Heart right ventricle (tissue), 16 donors: Measurements from ENCODE around the gene MCTP1. TPM values are rescaled to one million over a fixed set of nuclear protein-coding genes. Genes with fewer than 3 reads are reported as not detected.

ENCODE experiments used
- ATAC-seq, 8 donors: fragments of 200-7000 bp; cut with Tn5 transposase; one replicate each; pipeline ENCODE4 v1.9.1; 2020; ENCODE audit warnings: mild to moderate bottlenecking in 8 of 8, moderate library complexity in 8 of 8, moderate number of reproducible peaks in 1 of 8
- DNase-seq, 2 donors: peaks; one replicate each; pipeline ENCODE4 v3.0.0-alpha.2; 2020
- H3K27ac ChIP-seq, 10 donors: fragments of 200-600 bp; sonication (generic) in 2 of 10; one replicate each; pipeline versions ENCODE4 v1.5.0 to v1.8.0; 2020 to 2022; ENCODE audit warnings: mild to moderate bottlenecking in 3 of 10
- H3K27me3 ChIP-seq, 7 donors: fragments of 200-600 bp; one replicate each; pipeline ENCODE4 v1.8.0; 2021 to 2022; ENCODE audit warnings: mild to moderate bottlenecking in 2 of 7
- H3K36me3 ChIP-seq, 9 donors: fragments of 200-600 bp; sonication (generic) in 1 of 9; one replicate each; pipeline versions ENCODE4 v1.5.0 to v1.8.0; 2020 to 2022; ENCODE audit warnings: mild to moderate bottlenecking in 2 of 9
- H3K4me1 ChIP-seq, 9 donors: fragments of 200-600 bp; sonication (generic) in 1 of 9; one replicate each; pipeline versions ENCODE4 v1.5.0 to v1.8.0; 2020 to 2022; ENCODE audit warnings: mild to moderate bottlenecking in 4 of 9
- H3K4me3 ChIP-seq, 10 donors: fragments of 200-600 bp; sonication (generic) in 2 of 10; one replicate each; pipeline versions ENCODE4 v1.5.0 to v1.8.0; 2020 to 2022; ENCODE audit warnings: mild to moderate bottlenecking in 7 of 10, moderate library complexity in 2 of 10
- H3K9me3 ChIP-seq, 11 donors: fragments of 200-600 bp in 10 of 11; sonication (generic) in 2 of 11; one replicate each; pipeline versions ENCODE4 v1.5.0 to v1.8.0; 2013 to 2022; ENCODE audit warnings: mild to moderate bottlenecking in 2 of 11, control low read depth in 1 of 11, moderate library complexity in 1 of 11
- CTCF ChIP-seq, 9 donors: fragments of 200-600 bp; sonication (generic) in 2 of 9; IDR thresholded peaks; one replicate each; pipeline versions ENCODE4 v1.5.0 to v1.8.0; 2021 to 2022; ENCODE audit warnings: antibody characterized with exemption in 9 of 9, mild to moderate bottlenecking in 5 of 9, moderate library complexity in 1 of 9
- WGBS, 2 donors: extraction: QIAGEN DNeasy Blood & Tissue Kit; methylation state at CpG; one replicate each; pipeline ENCODE4 v1.1.7; 2013; ENCODE audit warnings: inconsistent platforms in 1 of 2; 5-methylcytosine and 5-hydroxymethylcytosine counted together
- intact Hi-C, 10 donors: fragments of 100-400 bp; cut with DNase I; formaldehyde crosslinking; loops; one replicate each; pipeline versions ENCODE4 v1.11.1 to v1.14.2; 2022
- polyA plus RNA-seq, 2 donors: library from polyadenylated mRNA; stranded (reverse); fragments of 200-250 nt; gene quantifications; one replicate each; pipeline ENCODE4 v1.2.3, GENCODE V29; 2013
- total RNA-seq, 10 donors: library from RNA; stranded (reverse); fragmentation: NEBNext Ultra II Directional in 3 of 10; extraction: Animal tissue kit (Norgen Biotek cat#: 25700) in 3 of 10; gene quantifications; one replicate each; pipeline versions ENCODE4 v1.2.1 to v1.2.4, GENCODE V29; 2021 to 2023
- donor health status: Arrhythmogenic right ventricular cardiomyopathy.
- donor health status: ischemic (EF 13 %, LVEDD 7.1; RV severe dilation, severe dysfunction).
- donor health status: healthy with polysubstance abuse.
- donor health status: DM: no; HTN: yes; CAD: no.
- donor health status: DM: no; HTN: no; CAD: no.
- donor health status: ischemic (EF 25% LVEDD 6.9; RV normal size, moderate dysfunction).
- donor health status: ischemic (EF 25% LVEDD 5.7; RV mildly dilated, moderate dysfunction).
- donor health status: healthy.
- donor health status: DM: yes; HTN: yes; CAD: no.
- donor health status: Ischemic cardiomyopathy.
- donor health status: ischemic (EF 35%, LVEDD 5.7; RV mildly dilated, moderate dysfunction).
- donor health status: nonischemic (EF 11% LVEDD 7.7; RV severe dilation, severe dysfunction).
- donor health status: DM: yes; HTN: yes; CAD: no.
- donor health status: PGD.
- donor health status: ischemic (EF 29% LVEDD 5.4; RV normal size, mild dysfunction).
- donor health status: nonischemic (EF 23%, LVEDD 6.1; RV moderate dilation, normal function).

Gene MCTP1
- total and polyA plus RNA-seq, 12 donors, result 1.3 to 19.7 (median 5.3) TPM

DNA sequence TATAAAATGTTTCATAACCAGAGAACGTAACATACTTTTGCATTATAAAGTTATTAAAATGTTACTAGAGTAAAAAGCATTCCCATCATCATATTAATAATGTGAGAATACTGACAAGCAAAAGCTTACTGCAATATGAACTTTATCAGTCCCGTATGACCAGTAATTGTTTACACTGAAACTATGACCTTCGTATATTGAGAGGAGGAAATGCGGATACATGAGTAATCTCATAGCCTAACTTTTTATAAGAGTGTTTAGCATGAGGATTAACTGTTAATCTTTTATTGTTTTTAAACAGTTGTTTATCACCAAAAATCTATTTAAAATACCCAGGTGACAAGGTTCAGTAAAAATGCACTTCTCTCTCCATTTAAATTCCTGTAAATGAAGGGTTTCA is 394.0 kb downstream of the MCTP1 start:
- H3K27me3 ChIP-seq, result no peaks in the 10 kb centered on the region
- no peak for TF ChIP-seq CTCF (IDR thresholded peaks at IDR 0.05)
- H3K9me3 ChIP-seq, result no peaks in the 10 kb centered on the region
- intact Hi-C loops, result no loop called here
- H3K4me3 ChIP-seq, result no peak overlapping the region
- DNase-seq (no peak), ATAC-seq (no peak)
- 82% methylated on average over 4 of the region's 4 CpGs for WGBS, 2 donors
- H3K36me3 ChIP-seq, result peaks cover 0 to 68% (median 0%) of the 10 kb centered on the region in 9 donors
- no peak overlapping the region for H3K27ac ChIP-seq
- no peaks in the 10 kb centered on the region for H3K4me1 ChIP-seq

- no peak for ATAC-seq
- no peak for DNase-seq
- intact Hi-C loops, result no loop called here
- Histone ChIP-seq H3K9me3 (no peaks in the 10 kb centered on the region), H3K36me3 (peaks cover 0 to 55% (median 0%) of the 10 kb centered on the region in 9 donors), H3K27ac (no peak overlapping the region), H3K27me3 (no peaks in the 10 kb centered on the region), H3K4me1 (peaks cover 0 to 7% (median 0%) of the 10 kb centered on the region in 9 donors), H3K4me3 (no peak overlapping the region)
- TF ChIP-seq CTCF (IDR thresholded peaks at IDR 0.05), result no peak
- WGBS, 2 donors, result 81 to 88% methylated on average over 3 of the region's 3 CpGs
Measured at GRCh38 chr5:94888674-94889073, 396.2 kb downstream of the MCTP1 start.

DNA sequence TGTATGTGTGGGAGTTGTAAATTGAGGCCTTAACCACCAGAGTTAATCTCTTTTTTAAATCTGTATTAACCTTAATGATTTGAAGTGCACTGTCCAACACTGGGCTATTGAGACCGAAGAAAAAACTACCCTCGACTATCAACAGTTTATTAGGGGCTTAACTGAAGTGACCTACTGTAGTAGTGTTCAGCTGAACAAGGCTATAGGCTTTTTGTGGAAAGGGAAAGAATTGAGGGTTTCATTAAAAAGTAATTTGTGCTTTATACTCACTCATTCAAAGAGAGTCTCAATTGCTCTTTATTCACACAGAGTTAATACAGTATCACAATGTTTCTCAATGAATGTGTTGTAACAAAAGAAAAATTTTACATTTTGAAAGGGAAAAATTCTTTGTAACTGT is 399.0 kb downstream of the MCTP1 start:
- Histone ChIP-seq H3K4me3 (no peak overlapping the region), H3K4me1 (peaks cover 0 to 7% (median 0%) of the 10 kb centered on the region in 9 donors), H3K27me3 (no peaks in the 10 kb centered on the region), H3K9me3 (no peaks in the 10 kb centered on the region), H3K36me3 (peaks cover 0 to 32% (median 0%) of the 10 kb centered on the region in 9 donors), H3K27ac (no peak overlapping the region)
- no peak for TF ChIP-seq CTCF (IDR thresholded peaks at IDR 0.05)
- intact Hi-C loops, result no loop called here
- no peak for ATAC-seq
- 87 to 93% methylated on average over 2 of the region's 2 CpGs for WGBS, 2 donors
- DNase-seq, result no peak

DNA sequence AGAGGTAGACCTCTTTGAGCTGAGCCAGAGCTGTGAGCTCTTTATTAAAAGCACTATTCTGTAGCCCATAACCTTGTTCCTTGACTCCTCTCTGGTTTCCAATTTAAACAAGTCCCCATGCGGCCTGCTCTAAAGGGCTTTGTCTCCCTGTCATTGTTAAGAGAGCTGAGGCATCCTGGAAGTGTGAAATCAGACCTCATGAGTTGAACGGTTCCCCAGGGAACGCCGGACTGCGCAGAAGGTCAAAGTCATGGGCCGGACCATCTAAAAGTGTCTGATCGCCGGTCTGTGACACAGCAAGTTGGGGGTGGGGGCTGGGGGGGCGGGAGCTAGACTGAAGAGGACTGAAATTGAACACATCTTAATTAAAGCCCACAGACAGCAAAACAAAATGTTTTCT is 400.6 kb downstream of the MCTP1 start:
- Histone ChIP-seq H3K4me3 (no peak overlapping the region), H3K9me3 (no peaks in the 10 kb centered on the region), H3K4me1 (peaks cover 0 to 7% (median 0%) of the 10 kb centered on the region in 9 donors), H3K27ac (no peak overlapping the region), H3K36me3 (peaks cover 0 to 38% (median 0%) of the 10 kb centered on the region in 9 donors), H3K27me3 (no peaks in the 10 kb centered on the region)
- WGBS, 2 donors, result 26 to 33% methylated on average over 9 of the region's 9 CpGs
- no peak for TF ChIP-seq CTCF (IDR thresholded peaks at IDR 0.05)
- ATAC-seq (peak in 4 of 8 donors; percentile 29 to 71 (median 51)), DNase-seq (peak in 1 of 2 donors; percentile 19)
- intact Hi-C loops, result no loop called here
